GM13976 (cell line): Measurements from ENCODE around the gene TP53AIP1.

Experiments
- DNase-seq: peaks from one replicate; pipeline ENCODE4 v3.0.0; 2012; ENCODE audit warnings: low spot score
- in situ Hi-C: fragments of 300-500 bp; cut with MboI; formaldehyde crosslinking; loops from one replicate; pipeline ENCODE4 v1.12.0; 2022; ENCODE audit warnings: low sequenced_read_pairs, mixed read lengths, inconsistent platforms; ENCODE audit not compliant: unreplicated experiment
- TF ChIP-seq, protein P1 (sequence below): IDR thresholded peaks from 2 replicates; pipeline ENCODE4 v1.5.1; 2012; ENCODE audit warnings: borderline replicate concordance, mild to moderate bottlenecking; ENCODE audit not compliant: insufficient read depth; ENCODE audit errors: extremely low read depth, missing control alignments, control extremely low read depth

Gene TP53AIP1

DNA sequence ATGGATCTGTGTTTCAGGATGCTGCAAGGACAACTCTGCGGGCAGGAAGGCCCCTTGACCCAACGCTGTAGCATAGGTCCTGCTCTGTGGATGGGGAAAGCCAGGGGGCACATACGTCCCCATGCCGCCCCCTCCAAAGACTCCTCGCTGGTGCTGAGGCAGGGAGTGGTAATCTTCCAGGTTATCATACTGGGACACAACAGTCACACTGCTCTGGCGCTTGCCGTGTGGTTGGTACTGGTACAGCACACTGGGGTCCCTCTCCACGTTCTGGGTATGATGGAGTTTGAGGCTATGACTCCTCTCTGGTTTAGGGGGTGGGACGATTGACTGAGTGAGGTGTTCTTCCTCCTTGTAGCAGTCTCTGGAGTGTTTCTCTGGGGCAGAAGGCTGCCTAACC lies 26.2 kb upstream of the TP53AIP1 start:
- DNase-seq, result no peak
- in situ Hi-C loops, result no loop called here
- TF ChIP-seq, protein P1, sequence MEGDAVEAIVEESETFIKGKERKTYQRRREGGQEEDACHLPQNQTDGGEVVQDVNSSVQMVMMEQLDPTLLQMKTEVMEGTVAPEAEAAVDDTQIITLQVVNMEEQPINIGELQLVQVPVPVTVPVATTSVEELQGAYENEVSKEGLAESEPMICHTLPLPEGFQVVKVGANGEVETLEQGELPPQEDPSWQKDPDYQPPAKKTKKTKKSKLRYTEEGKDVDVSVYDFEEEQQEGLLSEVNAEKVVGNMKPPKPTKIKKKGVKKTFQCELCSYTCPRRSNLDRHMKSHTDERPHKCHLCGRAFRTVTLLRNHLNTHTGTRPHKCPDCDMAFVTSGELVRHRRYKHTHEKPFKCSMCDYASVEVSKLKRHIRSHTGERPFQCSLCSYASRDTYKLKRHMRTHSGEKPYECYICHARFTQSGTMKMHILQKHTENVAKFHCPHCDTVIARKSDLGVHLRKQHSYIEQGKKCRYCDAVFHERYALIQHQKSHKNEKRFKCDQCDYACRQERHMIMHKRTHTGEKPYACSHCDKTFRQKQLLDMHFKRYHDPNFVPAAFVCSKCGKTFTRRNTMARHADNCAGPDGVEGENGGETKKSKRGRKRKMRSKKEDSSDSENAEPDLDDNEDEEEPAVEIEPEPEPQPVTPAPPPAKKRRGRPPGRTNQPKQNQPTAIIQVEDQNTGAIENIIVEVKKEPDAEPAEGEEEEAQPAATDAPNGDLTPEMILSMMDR, result no peak

- TF ChIP-seq, protein P1, result no peak
- in situ Hi-C loops, result no loop called here
- no peak for DNase-seq
These were observed 24.9 kb upstream of the TP53AIP1 start for GRCh38 chr11:128967578-128967977.

DNA sequence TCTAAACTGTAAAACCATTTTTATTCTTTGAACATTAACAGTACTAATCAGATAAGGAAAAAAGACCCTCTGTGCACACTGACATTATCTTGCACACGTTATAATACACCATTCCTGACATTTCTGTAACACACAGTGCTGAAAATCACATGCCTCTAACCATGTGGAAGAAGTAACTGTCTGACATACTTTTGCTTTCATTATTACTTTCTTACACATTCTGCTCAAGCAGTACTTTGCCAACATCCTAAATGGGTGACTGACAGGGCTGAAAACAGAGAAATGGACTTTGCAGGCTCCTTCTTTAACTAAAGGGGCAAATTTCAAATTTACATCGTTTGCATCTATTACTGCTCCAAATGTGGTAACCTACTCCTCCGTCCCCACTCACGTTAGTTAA lies 22.8 kb upstream of the TP53AIP1 start:
- TF ChIP-seq, protein P1, result no peak
- DNase-seq, result peak; percentile 59
- in situ Hi-C loops, result no loop called here

- in situ Hi-C loops, result no loop called here
- TF ChIP-seq, protein P1, result no peak
- DNase-seq, result no peak
These were observed 21.8 kb upstream of the TP53AIP1 start for GRCh38 chr11:128964463-128964930.

DNA sequence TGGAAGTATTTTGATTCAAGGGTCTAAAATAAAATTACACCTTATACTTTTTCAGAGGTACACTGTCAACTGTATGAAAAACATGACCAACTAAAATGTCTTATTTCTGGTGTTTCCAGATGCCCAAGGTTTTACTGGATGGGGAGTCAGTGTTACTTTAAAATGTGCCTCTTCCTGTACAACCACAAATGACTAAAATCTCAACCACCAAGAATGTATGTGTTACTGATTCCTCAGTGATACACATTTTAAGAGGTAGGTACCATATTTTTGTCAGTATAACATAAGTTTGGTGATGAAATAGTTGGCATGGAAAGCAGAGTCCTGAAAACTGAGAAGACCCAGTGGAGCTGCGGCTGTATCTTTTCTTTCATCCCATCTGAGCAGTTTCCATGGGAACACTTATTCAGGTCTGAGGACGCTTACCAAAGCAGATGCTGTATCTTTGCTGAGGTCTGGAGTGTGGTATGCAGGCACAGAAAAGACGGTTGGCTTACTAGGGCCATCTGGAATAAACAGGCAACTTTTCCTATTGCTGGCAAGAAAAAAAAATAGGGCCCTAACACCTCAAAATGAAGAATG lies 21.2 kb upstream of the TP53AIP1 start:
- DNase-seq, result no peak
- in situ Hi-C loops, result no loop called here
- TF ChIP-seq, protein P1, result no peak

DNA sequence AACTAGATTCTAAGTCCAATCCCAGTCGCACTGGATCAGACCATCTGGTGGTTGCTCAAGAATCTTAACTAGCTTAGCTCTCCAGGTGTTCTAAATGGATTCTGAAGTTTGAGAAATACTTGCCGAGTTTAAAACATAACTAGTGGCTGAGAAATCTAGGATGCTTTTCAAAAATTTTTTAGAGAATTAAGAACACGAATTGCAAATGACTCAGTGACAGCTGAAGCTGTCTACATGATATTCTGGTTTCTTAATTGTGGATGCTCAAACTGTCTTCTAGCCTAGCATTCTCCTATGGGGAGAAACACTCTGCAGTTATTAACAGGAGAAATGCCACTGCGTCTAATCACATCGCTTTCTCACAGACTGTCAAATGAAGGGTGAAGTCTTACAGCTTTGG lies 20.2 kb upstream of the TP53AIP1 start:
- TF ChIP-seq, protein P1, result no peak

More for the DNA sequence above, 20.2 kb upstream of the TP53AIP1 start:
- DNase-seq, result no peak
- in situ Hi-C loops, result no loop called here
